Coronary artery (tissue), 2 donors: ENCODE data around the gene CCDC102B.

Source experiments
- DNase-seq: peaks from one replicate; pipeline ENCODE4 v3.0.0-alpha.2; 2017; ENCODE audit warnings: low spot score
- H3K27ac ChIP-seq, 2 donors: fragments of 200-600 bp; sonication (generic); one replicate each; pipeline ENCODE4 v1.5.1; 2016 to 2019
- H3K4me3 ChIP-seq: fragments of 200-600 bp; sonication (generic); 2 replicates; pipeline ENCODE4 v1.5.1; 2016; ENCODE audit warnings: mild to moderate bottlenecking, moderate library complexity
- TF ChIP-seq, protein P1 (sequence below): fragments of 200-600 bp; sonication (generic); IDR thresholded peaks from one replicate; pipeline ENCODE4 v1.5.1; 2019; ENCODE audit warnings: antibody characterized with exemption

CCDC102B gene

DNA sequence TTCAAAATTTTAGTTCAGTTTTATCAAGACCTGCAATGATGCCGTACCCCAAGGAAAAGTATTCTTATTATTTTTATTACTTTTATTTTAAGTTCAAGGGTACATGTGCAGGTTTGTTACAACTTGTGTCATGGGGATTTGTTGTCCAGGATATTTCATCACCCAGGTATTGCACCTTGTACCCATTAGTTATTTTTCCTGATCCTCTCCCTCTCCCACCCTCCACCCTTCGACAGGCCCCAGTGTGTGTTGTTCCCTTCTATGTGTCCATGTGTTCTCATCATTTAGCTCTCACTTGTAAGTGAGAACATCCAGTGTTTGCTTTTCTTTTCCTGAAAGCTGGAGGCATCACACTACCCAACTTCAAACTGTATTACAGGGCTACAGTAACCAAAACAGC is 122.0 kb downstream of the CCDC102B start:
- DNase-seq: no peak
- TF ChIP-seq, protein P1, sequence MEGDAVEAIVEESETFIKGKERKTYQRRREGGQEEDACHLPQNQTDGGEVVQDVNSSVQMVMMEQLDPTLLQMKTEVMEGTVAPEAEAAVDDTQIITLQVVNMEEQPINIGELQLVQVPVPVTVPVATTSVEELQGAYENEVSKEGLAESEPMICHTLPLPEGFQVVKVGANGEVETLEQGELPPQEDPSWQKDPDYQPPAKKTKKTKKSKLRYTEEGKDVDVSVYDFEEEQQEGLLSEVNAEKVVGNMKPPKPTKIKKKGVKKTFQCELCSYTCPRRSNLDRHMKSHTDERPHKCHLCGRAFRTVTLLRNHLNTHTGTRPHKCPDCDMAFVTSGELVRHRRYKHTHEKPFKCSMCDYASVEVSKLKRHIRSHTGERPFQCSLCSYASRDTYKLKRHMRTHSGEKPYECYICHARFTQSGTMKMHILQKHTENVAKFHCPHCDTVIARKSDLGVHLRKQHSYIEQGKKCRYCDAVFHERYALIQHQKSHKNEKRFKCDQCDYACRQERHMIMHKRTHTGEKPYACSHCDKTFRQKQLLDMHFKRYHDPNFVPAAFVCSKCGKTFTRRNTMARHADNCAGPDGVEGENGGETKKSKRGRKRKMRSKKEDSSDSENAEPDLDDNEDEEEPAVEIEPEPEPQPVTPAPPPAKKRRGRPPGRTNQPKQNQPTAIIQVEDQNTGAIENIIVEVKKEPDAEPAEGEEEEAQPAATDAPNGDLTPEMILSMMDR: no peak
- Histone ChIP-seq H3K27ac (no peak overlapping the region), H3K4me3 (no peak overlapping the region)

DNA sequence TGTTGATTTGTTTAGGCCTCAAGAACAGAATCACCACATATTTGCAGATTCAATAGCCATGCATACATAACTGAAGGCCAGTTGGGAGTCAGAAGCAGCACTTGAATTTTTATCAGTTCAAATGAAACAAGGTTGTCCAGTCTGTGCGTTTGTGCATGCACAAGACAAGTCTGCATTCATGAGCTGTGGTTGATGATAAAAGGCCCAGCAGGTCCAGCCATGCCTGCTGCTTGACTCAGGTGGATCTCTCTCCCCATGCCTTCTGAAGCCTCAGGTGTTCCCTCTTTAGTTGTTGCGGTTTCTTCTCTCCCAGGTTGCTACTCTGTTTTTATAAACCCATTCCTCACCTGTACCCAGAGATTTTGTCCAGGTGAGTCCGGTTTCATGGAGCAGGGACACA is 124.5 kb downstream of the CCDC102B start:
- no peak overlapping the region for H3K4me3 ChIP-seq
- no peak overlapping the region for H3K27ac ChIP-seq
- TF ChIP-seq, protein P1: no peak
- DNase-seq: no peak

DNA sequence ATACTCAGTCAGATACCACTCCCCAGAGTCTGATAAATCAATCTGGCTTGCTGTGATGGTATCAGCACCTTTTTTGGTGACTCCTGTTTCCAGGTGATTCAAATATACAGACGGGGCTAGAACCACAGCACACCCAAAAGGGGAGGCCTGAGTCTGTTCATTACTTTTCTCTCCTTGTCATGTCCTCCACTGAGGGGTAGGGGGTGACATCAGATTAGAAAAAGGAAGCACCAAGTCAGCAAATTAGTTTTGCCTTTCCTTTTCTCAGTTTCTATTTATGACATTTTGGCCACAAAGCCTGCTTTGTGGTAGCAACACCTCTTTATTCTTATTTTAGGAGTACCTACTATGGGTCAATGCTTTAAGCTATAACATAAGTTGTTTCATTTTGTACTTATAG is 127.4 kb downstream of the CCDC102B start:
- DNase-seq: no peak
- Histone ChIP-seq H3K27ac (no peak overlapping the region), H3K4me3 (no peak overlapping the region)
- TF ChIP-seq, protein P1: no peak

DNA sequence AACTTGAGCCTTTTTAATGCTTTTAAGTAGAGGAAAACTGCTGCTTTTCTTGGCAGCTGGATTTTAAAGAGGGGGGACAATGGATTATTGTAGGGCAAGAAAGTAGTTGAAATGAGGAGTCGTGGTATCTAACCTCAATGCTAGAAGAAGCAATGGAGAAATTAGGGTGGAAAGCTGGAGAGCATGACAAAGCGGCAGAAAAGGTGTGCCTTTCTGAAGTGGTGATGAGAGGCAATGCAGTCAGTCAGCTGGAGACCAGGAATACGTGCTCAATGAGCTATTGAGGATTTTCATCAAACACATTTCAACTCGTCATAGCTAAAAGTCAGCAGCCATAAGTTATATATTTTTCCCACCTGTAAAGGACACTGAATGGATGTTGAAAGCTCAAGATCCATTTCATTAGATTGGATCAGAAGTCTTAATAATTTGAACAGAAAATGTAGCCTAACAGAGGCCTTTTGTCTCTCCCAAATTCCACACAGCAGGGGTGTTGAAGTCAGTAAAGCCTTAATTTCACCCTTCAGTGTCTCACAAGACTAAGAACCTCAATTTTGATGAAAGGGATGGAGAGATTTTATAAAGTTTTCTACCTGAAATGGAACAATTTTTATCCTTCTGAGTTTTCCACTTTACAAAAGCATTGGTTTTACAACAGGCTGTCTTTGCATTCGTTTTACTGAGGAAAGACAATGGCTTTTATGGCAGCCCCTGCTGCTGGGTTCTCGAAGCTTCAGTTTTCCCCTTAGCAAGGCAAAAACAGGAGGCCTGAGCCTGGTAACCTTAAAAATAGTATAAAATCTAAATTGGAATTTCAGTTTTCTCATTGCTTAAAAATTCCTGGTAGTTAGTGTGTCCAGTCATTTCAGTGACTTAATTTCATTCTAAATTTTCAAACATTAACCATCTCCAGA is 131.1 kb downstream of the CCDC102B start:
- DNase-seq: no peak
- no peak overlapping the region for H3K27ac ChIP-seq
- TF ChIP-seq, protein P1: no peak
- H3K4me3 ChIP-seq: no peak overlapping the region

DNA sequence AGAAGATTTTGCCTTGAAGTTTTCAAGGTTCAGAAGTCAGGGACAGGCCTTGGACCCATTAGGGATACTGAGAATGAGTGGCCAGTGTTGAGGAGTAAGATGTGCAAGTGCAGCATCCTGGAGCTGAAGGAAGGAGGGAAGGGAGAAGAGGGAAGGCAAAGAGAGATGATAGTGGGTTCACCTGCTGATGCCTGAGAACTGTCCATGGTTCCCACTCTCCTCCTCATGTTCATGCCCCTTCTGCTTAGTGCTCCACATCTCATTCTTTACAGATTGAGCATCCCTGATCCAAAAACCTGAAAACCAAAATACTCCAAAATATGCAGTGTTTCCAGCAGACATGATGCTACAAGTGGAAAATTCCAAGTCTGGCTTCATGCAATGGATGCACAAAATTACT is 137.8 kb downstream of the CCDC102B start:
- no peak for DNase-seq
- no peak overlapping the region for H3K4me3 ChIP-seq
- TF ChIP-seq, protein P1: no peak
- H3K27ac ChIP-seq: no peak overlapping the region

DNA sequence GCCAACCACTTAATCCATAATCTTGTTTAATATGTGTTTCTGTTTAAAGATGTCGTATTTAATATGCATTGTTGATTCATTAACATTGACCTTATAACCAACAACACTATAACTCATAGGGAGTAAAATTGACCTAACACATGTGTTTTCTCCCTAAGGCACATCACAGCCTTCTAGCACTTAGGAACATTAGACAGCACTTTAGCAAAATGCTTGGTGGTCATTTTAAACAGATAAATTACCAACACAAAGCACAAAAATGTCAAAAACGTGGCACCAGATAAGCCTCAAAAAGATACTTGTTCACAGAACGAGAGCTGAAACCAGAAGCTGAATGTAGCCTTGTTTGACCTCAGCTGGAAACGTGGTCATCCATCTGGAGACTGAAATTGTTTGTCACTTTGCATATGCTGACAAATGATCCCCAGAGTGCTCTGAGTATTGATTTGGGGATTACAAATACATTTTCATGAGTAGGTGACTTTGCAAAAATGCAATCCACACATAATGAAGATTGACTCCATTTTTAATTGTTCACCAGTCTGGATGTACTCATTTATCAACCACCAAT is 139.2 kb downstream of the CCDC102B start:
- no peak overlapping the region for H3K27ac ChIP-seq
- H3K4me3 ChIP-seq: no peak overlapping the region
- TF ChIP-seq, protein P1: no peak
- DNase-seq: no peak

DNA sequence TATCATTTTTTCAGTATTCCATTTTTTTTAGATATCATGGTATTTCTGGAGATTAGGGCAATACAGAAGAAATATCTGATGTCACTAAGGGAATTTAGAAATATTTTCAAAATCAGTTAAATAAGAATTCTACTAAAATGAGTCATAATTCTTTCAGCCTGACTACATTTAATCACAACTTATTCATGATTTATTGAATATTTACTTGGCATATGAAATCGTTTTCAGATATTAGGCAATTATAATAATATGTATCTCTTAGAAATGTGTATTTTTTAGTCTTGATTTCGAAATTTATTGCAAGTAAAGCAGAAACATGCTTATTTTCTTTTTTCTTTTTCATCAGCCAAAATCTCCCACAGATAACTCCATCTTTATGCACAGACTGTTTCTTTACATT is 142.2 kb downstream of the CCDC102B start:
- TF ChIP-seq, protein P1: no peak
- H3K27ac ChIP-seq: no peak overlapping the region
- DNase-seq: no peak
- no peak overlapping the region for H3K4me3 ChIP-seq
